HG02623 (cell line): ENCODE results near the gene PRKCD.
"Not testable (repeated sequence)": the region's sequence is repeated elsewhere in the genome, so short reads cannot be mapped to it uniquely, and the experiment has no call there.

Experiments
- ATAC-seq: cut with Tn5 transposase; IDR thresholded peaks from one replicate; pipeline ENCODE4 v1.9.1; 2021; ENCODE audit warnings: moderate library complexity; ENCODE audit not compliant: unreplicated experiment

The PRKCD gene

DNA sequence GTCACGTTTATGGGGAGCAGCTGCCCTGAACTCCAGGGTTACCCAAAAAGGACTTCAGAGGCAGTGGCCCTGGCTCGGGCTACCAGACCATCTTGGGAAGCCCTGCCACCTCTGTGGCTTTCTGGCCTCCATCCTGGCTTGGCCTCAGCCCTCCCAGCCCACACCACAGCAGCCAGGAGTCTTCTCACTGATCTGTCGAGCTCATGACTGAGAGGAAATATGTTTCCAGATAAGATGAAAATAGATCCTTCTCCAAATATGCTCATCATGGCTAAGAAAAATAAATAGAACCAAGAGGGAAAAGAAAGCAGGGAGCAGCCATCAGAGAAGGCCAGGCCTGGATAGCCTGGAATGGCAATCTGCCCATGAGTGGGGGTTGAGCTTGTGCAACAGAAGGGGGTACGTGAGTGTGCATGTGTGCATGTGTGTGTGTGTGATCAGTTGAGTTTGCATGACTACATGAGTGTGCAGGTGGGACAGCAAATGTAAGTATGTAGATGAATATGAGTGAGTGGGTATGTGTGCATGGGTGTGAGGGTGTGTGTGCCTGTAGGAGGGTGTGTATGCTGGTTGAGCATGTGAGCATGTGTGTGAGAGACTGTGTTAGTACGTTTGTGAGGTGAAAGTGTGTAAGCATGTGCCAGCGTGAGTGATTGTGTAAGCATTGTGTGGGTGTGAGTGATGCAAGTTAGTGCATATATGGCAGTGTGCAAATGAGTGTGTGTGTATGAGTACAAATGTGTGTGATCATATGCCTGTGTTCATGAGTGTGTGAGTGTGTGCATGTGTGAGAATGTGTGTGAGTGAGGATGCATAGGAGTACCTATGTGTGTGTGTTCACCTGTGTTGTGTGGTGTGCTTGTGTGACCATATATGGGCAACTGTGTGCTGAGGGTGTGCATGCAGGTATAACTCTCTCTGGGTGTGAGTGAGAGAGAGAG lies 20.8 kb upstream of the PRKCD start:
- ATAC-seq = no peak

GRCh38 chr3:53140847-53141845 lies 19.9 kb upstream of the PRKCD start:
- no peak for ATAC-seq

DNA sequence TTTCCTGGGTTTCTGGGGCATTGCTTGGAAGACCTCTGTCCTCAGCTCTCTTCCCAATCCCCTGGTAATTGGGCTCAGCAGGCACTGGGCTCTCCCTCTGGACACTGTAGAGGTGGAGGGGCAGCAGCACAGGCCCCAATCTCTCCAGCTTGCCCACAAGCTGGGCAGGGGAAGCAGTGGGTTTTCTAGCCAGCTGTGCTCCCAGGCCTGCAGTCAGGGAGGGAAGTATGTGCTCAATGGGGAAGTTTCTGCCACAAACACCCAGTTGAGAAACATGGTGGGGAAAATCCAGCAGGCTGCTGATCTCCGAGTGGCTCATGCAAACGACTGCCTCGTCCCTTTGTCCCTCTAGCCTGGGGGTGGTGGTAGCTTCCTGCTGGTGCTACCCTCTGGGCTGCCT lies 18.0 kb upstream of the PRKCD start:
- ATAC-seq = no peak

- no peak for ATAC-seq
Measured at GRCh38 chr3:53144446-53144845, 16.6 kb upstream of the PRKCD start.

- no peak for ATAC-seq
Measured at GRCh38 chr3:53144862-53145712, 15.9 kb upstream of the PRKCD start.

- ATAC-seq = no peak
Measured at GRCh38 chr3:53145713-53146080, 15.3 kb upstream of the PRKCD start.

DNA sequence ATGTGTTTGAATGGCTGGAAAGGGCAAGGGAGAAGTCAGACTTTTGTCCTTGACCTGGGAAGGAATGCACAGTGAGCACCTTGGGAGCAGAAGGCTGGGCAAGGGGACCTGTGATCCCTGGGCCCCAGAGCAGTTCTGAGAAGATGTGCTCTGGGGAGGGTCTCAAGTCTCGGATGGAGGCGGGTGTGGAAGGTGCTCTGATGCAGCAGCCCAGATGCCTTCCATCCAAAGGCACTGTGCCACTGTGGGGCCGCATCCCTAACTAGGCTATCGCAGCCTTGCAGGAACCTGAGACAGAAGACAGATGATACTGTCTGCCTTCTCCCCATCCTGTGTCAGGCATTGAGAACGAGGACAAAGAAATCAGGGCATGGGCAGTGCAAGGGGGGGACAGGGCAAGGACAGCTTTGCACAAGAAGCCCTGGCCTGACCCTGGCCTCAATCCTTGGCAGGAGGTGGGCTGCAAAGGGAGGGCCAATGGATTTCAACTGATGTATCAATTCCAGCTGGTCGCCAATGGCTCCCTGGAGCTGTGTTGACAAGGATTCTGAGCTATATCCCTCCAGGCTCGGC lies 14.6 kb upstream of the PRKCD start:
- no peak for ATAC-seq

DNA sequence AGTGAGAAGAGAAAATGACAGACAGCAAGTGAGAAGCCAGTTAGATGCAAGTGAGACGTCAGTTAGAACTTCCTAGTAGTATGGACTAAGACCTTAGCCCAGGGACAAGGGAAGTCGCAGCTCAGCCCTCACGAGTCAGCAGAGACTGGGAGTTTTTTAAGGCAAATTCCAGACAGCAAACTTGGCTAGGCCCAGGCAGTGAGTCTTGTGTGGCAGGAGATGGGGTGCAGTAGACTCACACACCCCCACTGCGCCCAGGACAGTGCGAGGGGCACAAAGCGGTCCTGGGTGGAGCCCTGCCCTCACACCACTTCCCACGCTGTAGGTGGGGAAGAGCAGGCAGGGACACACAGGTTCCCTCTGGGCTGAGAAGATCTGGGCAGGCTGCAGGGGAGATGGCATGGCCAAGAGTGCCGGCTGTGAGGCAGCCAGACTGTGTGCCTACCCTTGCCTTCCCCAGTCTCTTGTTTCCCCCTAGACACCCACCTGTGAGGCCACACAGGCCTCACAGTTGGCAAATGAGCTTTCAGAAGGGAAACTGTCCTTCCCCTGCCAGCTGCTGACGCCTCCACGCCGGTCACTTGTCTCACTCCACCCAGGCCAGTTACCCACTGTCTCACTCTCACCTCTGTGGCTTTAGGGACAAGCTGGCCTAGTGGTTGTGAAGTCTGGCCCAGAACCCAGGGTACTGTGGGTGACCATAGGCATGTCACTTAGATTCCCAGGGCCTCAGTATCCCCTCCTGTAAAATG lies 13.7 kb upstream of the PRKCD start:
- no peak for ATAC-seq

GRCh38 chr3:53147903-53148400 lies 13.1 kb upstream of the PRKCD start:
- no peak for ATAC-seq

GRCh38 chr3:53149006-53149690 lies 11.9 kb upstream of the PRKCD start:
- ATAC-seq = no peak

- no peak for ATAC-seq
Measured at GRCh38 chr3:53149699-53150098, 11.3 kb upstream of the PRKCD start.

DNA sequence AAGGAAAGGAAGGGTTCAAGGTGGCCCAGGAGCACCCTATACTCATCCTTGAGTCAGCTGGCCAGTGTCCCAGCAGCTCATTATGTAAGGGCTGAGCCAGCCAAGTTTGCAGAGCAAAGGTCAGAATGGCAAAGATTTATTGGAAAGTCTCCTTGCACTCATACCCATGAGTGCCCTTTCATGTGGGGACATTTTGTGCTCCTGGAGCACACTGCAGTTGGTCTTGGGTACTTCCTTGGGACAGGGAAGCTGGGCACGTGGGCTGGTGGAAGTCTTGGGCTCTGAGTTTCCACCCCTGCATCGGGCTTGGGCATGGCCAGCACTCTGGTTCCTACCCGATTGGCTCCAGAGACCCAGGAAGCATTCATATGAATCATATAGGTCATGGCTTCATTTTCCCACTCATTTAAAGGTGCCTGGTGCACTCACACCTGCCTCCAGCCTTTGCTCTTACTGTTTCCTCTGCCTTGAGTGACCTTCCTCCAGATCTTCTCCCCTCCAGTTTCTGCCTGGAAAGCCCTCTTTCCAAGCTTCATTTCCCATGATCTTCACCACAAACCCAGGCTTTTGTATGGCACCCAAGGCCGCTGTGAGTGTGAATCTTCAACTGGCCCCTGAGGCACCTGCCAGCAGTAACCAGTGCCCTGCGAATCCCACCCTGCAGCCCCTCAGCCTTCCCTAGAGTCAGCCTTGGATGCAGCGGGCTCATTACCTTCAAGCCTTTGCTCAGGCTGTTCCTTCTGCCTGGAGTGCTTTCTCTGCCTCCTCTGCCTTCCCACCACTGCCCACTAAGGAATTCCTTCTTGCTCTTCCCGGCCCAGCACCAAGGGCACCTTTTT lies 10.5 kb upstream of the PRKCD start:
- ATAC-seq = no peak

- not testable (repeated sequence) for ATAC-seq
Measured at GRCh38 chr3:53151086-53151438, 9.9 kb upstream of the PRKCD start.

DNA sequence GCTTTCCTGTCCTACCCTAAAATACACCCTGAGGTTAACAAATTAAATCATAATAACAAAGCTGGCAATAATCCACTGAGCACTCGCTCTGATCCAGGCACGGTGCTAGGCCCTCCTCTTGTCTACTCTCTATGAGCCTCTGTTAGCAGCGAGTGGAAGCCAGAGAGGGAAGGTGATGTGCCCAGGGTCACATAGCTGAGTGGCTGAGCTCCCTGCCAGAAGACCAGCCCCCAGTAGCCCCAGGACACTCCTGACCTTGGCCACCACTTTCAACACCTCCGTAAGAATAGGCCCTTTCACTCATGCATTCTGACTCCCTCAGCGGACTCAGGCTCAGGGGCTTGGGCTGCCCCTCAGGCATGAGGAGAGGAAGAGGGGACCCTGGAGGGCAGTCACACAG lies 9.5 kb upstream of the PRKCD start:
- ATAC-seq = no peak

GRCh38 chr3:53151870-53152660 lies 8.9 kb upstream of the PRKCD start:
- ATAC-seq = no peak

DNA sequence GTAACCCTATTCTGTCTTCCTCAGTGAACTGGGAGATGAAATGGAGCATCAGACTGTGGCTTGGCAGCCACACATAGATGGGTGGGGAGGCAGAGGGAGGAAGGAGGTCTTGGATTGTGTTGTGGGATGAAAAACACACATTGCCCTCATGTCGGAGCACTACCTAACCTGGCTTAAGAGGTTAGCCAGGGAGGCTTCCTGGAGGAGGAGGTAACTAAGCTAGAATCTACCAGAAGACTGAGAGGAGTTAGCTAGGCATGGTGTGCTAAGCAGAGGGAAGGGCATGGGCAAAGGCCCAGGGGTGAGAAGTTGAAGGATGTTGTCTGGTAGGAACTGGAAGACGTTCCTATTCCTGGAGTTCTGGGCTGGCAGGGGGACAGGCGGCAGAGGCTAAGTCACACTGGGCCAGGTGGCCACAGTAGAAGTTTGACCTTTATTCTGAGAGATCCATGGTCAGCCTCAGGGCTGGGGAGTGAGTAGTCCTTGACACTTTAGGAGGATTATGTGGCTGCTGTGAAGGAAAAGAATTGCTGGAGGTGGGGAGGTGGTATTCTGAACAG lies 7.7 kb upstream of the PRKCD start:
- no peak for ATAC-seq

GRCh38 chr3:53153980-53154379 lies 7.0 kb upstream of the PRKCD start:
- ATAC-seq = no peak
